Ovary (tissue), 3 donors: ENCODE data around the gene UFSP1.

ENCODE experiments used
- CTCF ChIP-seq, 3 donors: fragments of 450-650 bp in 2 of 3; fragments of 200-600 bp in 1 of 3; IDR thresholded peaks; one replicate each; pipeline versions ENCODE4 v1.5.1 to v1.8.0; 2016 to 2022; ENCODE audit warnings: antibody characterized with exemption in 3 of 3, mild to moderate bottlenecking in 1 of 3
- POLR2A ChIP-seq: fragments of 450-650 bp; IDR thresholded peaks from one replicate; pipeline ENCODE4 v1.6.1; 2017; ENCODE audit warnings: antibody characterized with exemption, mild to moderate bottlenecking, moderate library complexity
- donor health status: DM: no; HTN: no; CAD: no.

- TF ChIP-seq POLR2A (no peak), CTCF (IDR thresholded peaks at IDR 0.05) (peak; percentile 94 to 95 (median 94))
These were observed 37.3 kb downstream of the UFSP1 start, which contains the start of gene SLC12A9 for GRCh38 chr7:100852048-100852872.
